GM10248 (cell line): ENCODE measurements around the gene DEPP1.

Source experiments
- CTCF ChIA-PET: fragments of 300-600 bp; sonication (Branson Sonifier 250); formaldehyde crosslinking; extraction: SDS; loops from one replicate; lab custom pipeline; 2021; ENCODE audit warnings: antibody characterized with exemption; lab: Yijun Ruan, JAX
- POLR2A ChIA-PET: fragments of 350-650 bp; sonication (Branson Sonifier 250); formaldehyde crosslinking; extraction: SDS; loops from one replicate; lab custom pipeline; 2020; ENCODE audit warnings: antibody characterized with exemption; lab: Yijun Ruan, JAX
- DNase-seq: peaks from one replicate; pipeline ENCODE4 v3.0.0; 2012; ENCODE audit errors: extremely low spot score
- TF ChIP-seq, protein P1 (sequence below): IDR thresholded peaks from 2 replicates; pipeline ENCODE4 v1.5.1; 2012; ENCODE audit warnings: mild to moderate bottlenecking, low read depth; ENCODE audit errors: extremely low read depth, missing control alignments, control extremely low read depth

DEPP1 gene

DNA sequence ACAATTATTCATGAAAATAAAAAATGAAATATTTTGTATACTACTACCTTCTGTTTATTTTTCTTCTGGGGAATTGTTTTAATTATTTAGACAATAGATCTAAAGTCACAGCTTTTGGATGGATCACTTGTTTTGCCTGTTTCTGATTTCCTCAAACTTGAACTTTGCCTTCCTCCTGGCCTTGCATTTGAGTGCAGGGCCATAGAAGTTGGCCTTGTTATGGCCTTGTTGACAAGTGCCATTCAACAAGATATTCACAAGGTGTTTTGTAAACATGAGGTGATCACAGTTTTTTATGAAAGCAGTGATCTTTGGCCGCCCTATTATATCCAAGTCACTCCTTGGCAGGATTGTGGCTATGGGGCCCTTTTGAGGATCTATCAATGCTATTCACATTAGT, 26.7 kb upstream of the DEPP1 start:
- ChIA-PET CTCF (interaction anchor here (1.0 to 4.0 kb wide), 3 partner anchors 24 to 84 kb away, joined by 3 to 19 read pairs (median 5); no protein-coding TSS in a partner anchor), POLR2A (no interaction called here)
- no peak for DNase-seq
- TF ChIP-seq, protein P1, sequence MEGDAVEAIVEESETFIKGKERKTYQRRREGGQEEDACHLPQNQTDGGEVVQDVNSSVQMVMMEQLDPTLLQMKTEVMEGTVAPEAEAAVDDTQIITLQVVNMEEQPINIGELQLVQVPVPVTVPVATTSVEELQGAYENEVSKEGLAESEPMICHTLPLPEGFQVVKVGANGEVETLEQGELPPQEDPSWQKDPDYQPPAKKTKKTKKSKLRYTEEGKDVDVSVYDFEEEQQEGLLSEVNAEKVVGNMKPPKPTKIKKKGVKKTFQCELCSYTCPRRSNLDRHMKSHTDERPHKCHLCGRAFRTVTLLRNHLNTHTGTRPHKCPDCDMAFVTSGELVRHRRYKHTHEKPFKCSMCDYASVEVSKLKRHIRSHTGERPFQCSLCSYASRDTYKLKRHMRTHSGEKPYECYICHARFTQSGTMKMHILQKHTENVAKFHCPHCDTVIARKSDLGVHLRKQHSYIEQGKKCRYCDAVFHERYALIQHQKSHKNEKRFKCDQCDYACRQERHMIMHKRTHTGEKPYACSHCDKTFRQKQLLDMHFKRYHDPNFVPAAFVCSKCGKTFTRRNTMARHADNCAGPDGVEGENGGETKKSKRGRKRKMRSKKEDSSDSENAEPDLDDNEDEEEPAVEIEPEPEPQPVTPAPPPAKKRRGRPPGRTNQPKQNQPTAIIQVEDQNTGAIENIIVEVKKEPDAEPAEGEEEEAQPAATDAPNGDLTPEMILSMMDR: no peak

DNA sequence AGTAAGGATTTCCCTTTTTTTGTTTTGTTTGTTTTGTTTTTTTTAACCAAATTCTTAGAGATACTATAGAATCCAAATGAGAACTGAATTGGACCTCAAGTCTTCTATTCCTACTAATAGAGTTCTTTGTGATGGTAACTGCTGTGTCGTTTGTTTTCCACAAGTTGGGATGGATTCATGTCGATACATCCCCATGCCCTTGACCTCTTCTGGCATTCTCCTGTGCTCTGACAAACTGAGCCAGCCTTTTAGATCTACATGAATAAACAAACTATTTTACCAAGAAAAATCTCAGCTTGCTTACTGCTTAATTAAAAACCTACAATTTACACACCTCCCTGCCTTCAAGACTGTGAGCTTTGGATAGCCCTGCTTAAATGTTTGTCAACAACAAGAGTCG, 26.1 kb upstream of the DEPP1 start:
- DNase-seq: no peak
- CTCF ChIA-PET: interaction anchor here (1.0 to 4.0 kb wide), 4 partner anchors 14 to 72 kb away, joined by 3 to 19 read pairs (median 4); no protein-coding TSS in a partner anchor
- TF ChIP-seq, protein P1: no peak
- POLR2A ChIA-PET: no interaction called here

DNA sequence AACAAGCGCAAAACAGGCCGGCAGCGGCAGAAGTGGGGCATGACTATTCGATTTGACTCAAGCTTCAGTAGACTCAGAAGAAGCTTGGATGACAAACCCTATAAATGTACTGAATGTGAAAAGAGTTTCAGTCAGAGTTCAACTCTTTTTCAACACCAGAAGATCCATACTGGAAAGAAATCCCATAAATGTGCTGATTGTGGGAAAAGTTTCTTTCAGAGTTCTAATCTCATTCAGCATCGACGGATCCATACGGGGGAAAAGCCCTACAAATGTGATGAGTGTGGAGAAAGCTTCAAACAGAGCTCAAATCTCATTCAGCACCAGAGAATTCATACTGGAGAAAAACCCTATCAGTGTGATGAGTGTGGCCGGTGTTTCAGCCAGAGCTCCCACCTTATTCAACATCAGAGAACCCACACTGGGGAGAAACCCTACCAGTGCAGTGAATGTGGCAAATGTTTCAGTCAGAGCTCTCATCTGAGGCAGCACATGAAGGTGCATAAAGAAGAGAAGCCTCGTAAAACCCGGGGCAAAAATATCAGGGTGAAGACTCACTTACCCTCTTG, 24.9 kb upstream of the DEPP1 start:
- no peak for DNase-seq
- ChIA-PET POLR2A (interaction anchor here (1.7 kb wide), 1 partner anchor 25 kb away, joined by 5 read pairs; the partner anchor contains the start of gene DEPP1), CTCF (interaction anchor here (1.0 to 4.0 kb wide), 5 partner anchors 15 to 461 kb away, joined by 3 to 19 read pairs (median 4); no protein-coding TSS in a partner anchor)
- TF ChIP-seq, protein P1: no peak

GRCh38 chr10:45001381-45002148, 23.0 kb upstream of the DEPP1 start:
- peak; percentile 73 for DNase-seq
- CTCF ChIA-PET: interaction anchor here (1.4 to 2.6 kb wide), 4 partner anchors 21 to 69 kb away, joined by 3 to 8 read pairs (median 5); no protein-coding TSS in a partner anchor
- TF ChIP-seq, protein P1: no peak
- POLR2A ChIA-PET: interaction anchor here (1.2 kb wide), 1 partner anchor 23 kb away, joined by 4 read pairs; the partner anchor contains the start of gene DEPP1

DNA sequence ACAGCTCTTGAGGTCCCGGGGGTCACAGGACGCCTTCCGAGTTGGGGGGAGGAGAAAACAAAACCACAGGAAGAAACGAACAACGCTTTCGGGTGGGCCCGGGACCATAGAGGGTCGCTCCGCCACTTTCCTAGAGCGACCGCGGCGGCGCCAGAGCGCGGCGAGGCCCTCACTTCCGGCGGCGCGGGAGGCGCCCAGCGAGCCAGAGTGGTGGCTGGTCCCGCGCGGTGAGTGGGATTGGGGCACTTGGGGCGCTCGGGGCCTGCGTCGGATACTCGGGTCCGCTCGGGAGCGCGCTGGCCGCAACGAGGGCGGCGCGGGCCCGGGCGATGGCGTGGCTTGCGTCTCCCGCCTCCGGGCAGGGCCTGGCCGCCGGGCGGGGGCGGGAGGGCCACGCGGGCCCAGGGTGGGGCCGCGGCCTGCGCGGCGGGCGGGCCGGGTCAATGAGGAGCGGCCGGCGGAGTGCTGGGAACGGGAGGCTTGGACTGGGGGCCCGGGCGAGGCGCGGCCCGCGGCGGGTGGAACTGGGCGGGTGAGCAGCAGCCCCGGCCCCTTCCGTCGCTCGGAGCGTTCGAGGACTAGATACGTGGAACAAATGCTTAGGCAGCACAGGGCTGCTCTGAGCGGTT, 22.3 kb upstream of the DEPP1 start, which contains the start of gene ZNF22:
Gene ZNF22 (plus strand): TSS at position 172 of the 629 bp plus-strand sequence. CDS start 2,446 bp downstream, outside the sequence.
- TF ChIP-seq, protein P1: no peak
- ChIA-PET POLR2A (interaction anchor here (1.2 kb wide), 1 partner anchor 22 kb away, joined by 4 read pairs; the partner anchor contains the start of gene DEPP1), CTCF (interaction anchor here (1.1 to 2.6 kb wide), 5 partner anchors 20 to 68 kb away, joined by 4 to 11 read pairs (median 6); no protein-coding TSS in a partner anchor)
- DNase-seq: peak; percentile 79
